ENCODE data around the gene PPP1R16B.

The PPP1R16B gene

DNA sequence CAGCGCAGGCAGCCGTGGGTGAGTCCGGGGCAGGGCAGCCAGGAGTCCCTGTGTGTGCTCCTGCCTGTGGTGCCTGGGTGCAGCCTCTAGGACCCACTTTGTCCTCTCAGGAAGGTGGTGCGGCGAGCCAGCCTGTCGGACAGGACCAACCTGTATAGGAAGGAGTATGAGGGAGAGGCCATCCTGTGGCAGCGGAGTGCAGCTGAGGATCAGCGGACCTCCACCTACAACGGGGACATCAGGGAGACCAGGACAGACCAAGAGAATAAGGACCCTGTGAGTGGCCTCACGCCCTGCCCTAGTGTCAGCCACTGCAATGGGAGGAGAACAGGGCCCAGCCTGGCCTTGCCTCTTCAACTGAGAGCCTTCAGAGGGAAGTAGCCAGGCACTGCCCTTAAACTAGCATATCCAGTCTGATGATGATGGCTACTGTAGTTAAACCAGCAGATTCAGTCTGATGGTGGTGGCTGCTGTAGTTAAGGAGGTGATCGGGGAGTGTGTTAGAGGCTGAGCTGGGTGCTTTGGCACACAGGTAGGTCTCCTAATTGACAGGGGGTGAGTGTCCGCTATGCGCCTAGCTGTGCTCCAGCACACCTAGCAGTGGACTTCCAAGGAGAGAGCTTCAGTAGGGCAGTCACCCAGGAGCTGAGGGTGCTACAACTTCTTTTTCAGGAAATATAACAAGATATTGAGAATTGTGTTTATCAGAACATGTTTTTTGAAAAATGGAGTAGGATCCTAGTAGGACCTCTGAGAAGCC is 102.6 kb downstream of the PPP1R16B start:
- Mint-ChIP-seq H3K4me3 (no peak overlapping the region), H3K27ac (no peak overlapping the region), H3K27me3 (ENCODE audit: low read depth) (no peaks in the 10 kb centered on the region), H3K36me3 (ENCODE audit: low read depth) (peaks cover 57% of the 10 kb centered on the region), H3K9me3 (peaks cover 5% of the 10 kb centered on the region), H3K4me1 (ENCODE audit: low read depth) (peaks cover 2% of the 10 kb centered on the region)
- DNase-seq (ENCODE audit: low spot score) = no peak

GRCh38 chr20:38915355-38915754 is 109.9 kb downstream of the PPP1R16B start:
- H3K9me3 Mint-ChIP-seq = no peaks in the 10 kb centered on the region
- H3K4me3 Mint-ChIP-seq = no peak overlapping the region
- no peak for DNase-seq (ENCODE audit: low spot score)
- no peaks in the 10 kb centered on the region for H3K27me3 Mint-ChIP-seq (ENCODE audit: low read depth)
- H3K27ac Mint-ChIP-seq = no peak overlapping the region
- no peaks in the 10 kb centered on the region for H3K4me1 Mint-ChIP-seq (ENCODE audit: low read depth)
- peaks cover 28% of the 10 kb centered on the region for H3K36me3 Mint-ChIP-seq (ENCODE audit: low read depth)

DNA sequence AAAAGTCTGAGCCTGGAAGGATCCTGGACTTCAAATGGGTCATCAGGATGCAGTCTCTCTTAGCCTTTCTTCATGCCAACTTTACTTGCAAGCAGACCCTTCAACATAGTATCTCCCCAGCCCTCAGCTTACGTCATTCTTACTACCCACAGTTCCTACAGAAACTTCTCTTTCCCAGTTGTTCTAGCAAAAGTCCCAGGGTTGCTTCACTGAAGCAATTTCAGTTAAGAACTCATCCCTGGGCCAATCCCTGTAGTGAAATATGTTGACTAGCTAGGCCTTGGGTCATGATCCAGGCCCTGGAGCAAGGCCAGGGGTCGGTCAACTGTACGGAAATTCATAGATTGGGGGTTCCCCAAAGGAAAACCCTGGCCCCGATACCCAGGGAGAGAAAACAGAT is 112.2 kb downstream of the PPP1R16B start:
- no peaks in the 10 kb centered on the region for H3K4me1 Mint-ChIP-seq (ENCODE audit: low read depth)
- no peak overlapping the region for H3K27ac Mint-ChIP-seq
- DNase-seq (ENCODE audit: low spot score) = no peak
- H3K9me3 Mint-ChIP-seq = no peaks in the 10 kb centered on the region
- H3K36me3 Mint-ChIP-seq (ENCODE audit: low read depth) = peaks cover 26% of the 10 kb centered on the region
- H3K27me3 Mint-ChIP-seq (ENCODE audit: low read depth) = no peaks in the 10 kb centered on the region
- H3K4me3 Mint-ChIP-seq = no peak overlapping the region

DNA sequence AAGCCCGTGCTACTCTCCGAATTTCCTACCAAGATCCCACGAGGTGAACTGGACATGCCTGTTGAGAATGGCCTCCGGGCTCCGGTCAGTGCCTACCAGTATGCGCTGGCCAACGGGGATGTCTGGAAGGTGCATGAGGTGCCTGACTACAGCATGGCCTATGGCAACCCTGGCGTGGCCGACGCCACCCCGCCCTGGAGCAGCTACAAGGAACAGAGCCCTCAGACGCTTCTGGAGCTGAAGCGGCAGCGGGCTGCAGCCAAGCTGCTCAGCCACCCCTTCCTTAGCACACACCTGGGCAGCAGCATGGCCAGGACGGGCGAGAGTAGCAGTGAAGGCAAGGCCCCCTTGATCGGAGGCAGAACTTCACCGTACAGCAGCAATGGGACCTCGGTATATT is 112.7 kb downstream of the PPP1R16B start:
- Mint-ChIP-seq H3K9me3 (no peaks in the 10 kb centered on the region), H3K27ac (no peak overlapping the region), H3K27me3 (ENCODE audit: low read depth) (no peaks in the 10 kb centered on the region), H3K4me1 (ENCODE audit: low read depth) (no peaks in the 10 kb centered on the region), H3K36me3 (ENCODE audit: low read depth) (peaks cover 23% of the 10 kb centered on the region), H3K4me3 (no peak overlapping the region)
- no peak for DNase-seq (ENCODE audit: low spot score)

DNA sequence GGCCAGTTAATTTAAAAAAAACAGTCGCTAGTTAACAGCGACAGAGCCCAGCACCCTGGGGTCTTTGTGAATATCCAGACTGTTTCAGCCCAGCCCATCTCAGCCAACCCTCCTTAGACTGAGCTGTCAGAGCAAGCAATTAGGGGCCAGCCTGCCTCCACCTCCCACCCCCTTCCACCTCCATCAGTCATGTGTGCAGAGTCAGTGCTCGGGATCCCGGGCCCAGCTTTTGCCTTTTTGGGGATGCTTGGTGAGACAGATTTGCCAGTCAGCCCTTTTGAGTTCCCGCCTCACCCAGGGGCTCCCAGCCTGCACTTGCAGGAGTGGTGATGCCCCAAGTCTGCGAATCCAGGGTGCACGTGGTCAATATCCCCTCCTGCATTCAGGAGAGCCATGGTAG is 114.2 kb downstream of the PPP1R16B start:
- no peaks in the 10 kb centered on the region for H3K9me3 Mint-ChIP-seq
- peaks cover 16% of the 10 kb centered on the region for H3K36me3 Mint-ChIP-seq (ENCODE audit: low read depth)
- no peak overlapping the region for H3K27ac Mint-ChIP-seq

GRCh38 chr20:38920411-38920810 is 114.9 kb downstream of the PPP1R16B start:
- Mint-ChIP-seq H3K4me1 (ENCODE audit: low read depth) (peaks cover 3% of the 10 kb centered on the region), H3K4me3 (no peak overlapping the region), H3K27ac (no peak overlapping the region), H3K27me3 (ENCODE audit: low read depth) (no peaks in the 10 kb centered on the region), H3K36me3 (ENCODE audit: low read depth) (peaks cover 16% of the 10 kb centered on the region), H3K9me3 (no peaks in the 10 kb centered on the region)
- DNase-seq (ENCODE audit: low spot score) = no peak

More for the DNA sequence above, 114.2 kb downstream of the PPP1R16B start:
- no peaks in the 10 kb centered on the region for H3K27me3 Mint-ChIP-seq (ENCODE audit: low read depth)
- H3K4me3 Mint-ChIP-seq = no peak overlapping the region
- no peaks in the 10 kb centered on the region for H3K4me1 Mint-ChIP-seq (ENCODE audit: low read depth)
- DNase-seq (ENCODE audit: low spot score) = no peak

- H3K36me3 Mint-ChIP-seq (ENCODE audit: low read depth) = peaks cover 18% of the 10 kb centered on the region
These were observed 115.4 kb downstream of the PPP1R16B start for GRCh38 chr20:38920851-38921250.

DNA sequence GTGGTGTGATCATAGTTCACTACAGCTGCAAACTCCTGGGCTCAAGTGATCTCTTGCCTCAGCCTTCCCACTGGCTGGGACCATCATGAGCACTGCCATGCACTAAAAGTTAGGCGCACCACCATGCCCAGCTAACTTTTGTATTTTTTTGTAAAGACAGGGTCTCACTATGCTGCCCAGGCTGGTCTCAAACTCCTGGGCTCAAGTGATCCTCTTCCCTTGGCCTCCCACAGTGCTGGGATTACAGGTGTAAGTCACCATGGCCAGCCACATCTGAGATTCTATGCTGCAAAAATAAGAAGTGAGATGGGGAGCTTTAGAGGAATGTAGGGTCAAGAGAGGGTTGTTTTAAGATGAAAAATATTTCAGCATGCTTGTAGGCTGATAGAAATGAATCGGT is 119.2 kb downstream of the PPP1R16B start:
- Mint-ChIP-seq H3K36me3 (ENCODE audit: low read depth) (peaks cover 20% of the 10 kb centered on the region), H3K27ac (peak overlapping the region; percentile 56), H3K27me3 (ENCODE audit: low read depth) (no peaks in the 10 kb centered on the region), H3K4me1 (ENCODE audit: low read depth) (peaks cover 20% of the 10 kb centered on the region), H3K9me3 (no peaks in the 10 kb centered on the region), H3K4me3 (no peak overlapping the region)
- DNase-seq (ENCODE audit: low spot score) = no peak

More at GRCh38 chr20:38920851-38921250, 115.4 kb downstream of the PPP1R16B start:
- H3K27ac Mint-ChIP-seq = no peak overlapping the region
- no peak for DNase-seq (ENCODE audit: low spot score)
- no peaks in the 10 kb centered on the region for H3K9me3 Mint-ChIP-seq
- no peaks in the 10 kb centered on the region for H3K27me3 Mint-ChIP-seq (ENCODE audit: low read depth)
- no peak overlapping the region for H3K4me3 Mint-ChIP-seq
- H3K4me1 Mint-ChIP-seq (ENCODE audit: low read depth) = peaks cover 5% of the 10 kb centered on the region

- peak; percentile 99 for DNase-seq (ENCODE audit: low spot score)
- peak within 1 kb of the TSS; percentile 88 for H3K4me3 Mint-ChIP-seq
- no peaks in the 10 kb centered on the region for H3K9me3 Mint-ChIP-seq
- peaks cover 31% of the 10 kb centered on the region for H3K4me1 Mint-ChIP-seq (ENCODE audit: low read depth)
- peak within 1 kb of the TSS; percentile 76 for H3K27ac Mint-ChIP-seq
- no peaks in the 10 kb centered on the region for H3K27me3 Mint-ChIP-seq (ENCODE audit: low read depth)
- H3K36me3 Mint-ChIP-seq (ENCODE audit: low read depth) = peaks cover 24% of the 10 kb centered on the region
These were observed 120.8 kb downstream of the PPP1R16B start, which contains the start of gene FAM83D for GRCh38 chr20:38926142-38926933. Gene FAM83D, plus strand, starts transcription at chr20:38926417. Its CDS starts 26 bp downstream, at chr20:38926443.

DNA sequence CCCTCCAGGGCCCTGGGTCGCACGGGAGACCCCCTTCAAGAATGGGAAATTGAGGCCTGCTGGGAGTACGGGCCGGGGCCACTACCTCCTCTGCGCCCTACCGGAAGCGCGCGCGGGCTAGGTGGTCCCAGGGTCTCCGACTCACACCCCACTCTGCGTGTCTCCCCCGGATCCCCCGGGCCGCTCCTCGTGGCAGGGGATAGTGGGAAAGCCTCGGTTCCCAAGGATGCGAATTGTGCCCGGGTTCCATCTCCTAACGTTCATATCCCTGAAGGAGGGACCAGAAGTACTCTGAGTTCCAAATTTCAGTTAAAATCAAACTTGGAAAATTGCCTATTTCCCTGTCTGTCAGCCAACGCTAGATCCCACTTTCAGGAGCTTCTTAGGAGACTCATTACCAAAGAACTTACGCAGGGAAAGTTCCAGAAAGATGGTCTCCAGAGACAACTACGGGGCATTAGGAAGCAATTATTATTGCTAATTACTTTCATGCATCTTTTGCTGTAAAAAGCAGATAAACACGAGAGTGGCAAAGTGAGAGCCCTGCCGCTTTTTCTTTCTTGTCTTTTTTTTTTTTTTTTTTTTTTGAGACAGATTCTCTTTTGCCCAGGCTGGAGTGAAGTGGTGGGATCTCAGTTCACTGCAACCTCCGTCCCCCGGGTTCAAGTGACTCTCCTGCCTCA is 121.6 kb downstream of the PPP1R16B start:
- H3K4me3 Mint-ChIP-seq = peak overlapping the region; percentile 88
- no peaks in the 10 kb centered on the region for H3K27me3 Mint-ChIP-seq (ENCODE audit: low read depth)
- DNase-seq (ENCODE audit: low spot score) = no peak
- H3K9me3 Mint-ChIP-seq = no peaks in the 10 kb centered on the region
- H3K27ac Mint-ChIP-seq = peak overlapping the region; percentile 76
- H3K4me1 Mint-ChIP-seq (ENCODE audit: low read depth) = peaks cover 31% of the 10 kb centered on the region
- H3K36me3 Mint-ChIP-seq (ENCODE audit: low read depth) = peaks cover 24% of the 10 kb centered on the region

- H3K9me3 Mint-ChIP-seq = no peaks in the 10 kb centered on the region
- H3K27me3 Mint-ChIP-seq (ENCODE audit: low read depth) = no peaks in the 10 kb centered on the region
- H3K27ac Mint-ChIP-seq = peak overlapping the region; percentile 79
- H3K4me3 Mint-ChIP-seq = peak overlapping the region; percentile 88
- H3K36me3 Mint-ChIP-seq (ENCODE audit: low read depth) = peaks cover 26% of the 10 kb centered on the region
- peaks cover 34% of the 10 kb centered on the region for H3K4me1 Mint-ChIP-seq (ENCODE audit: low read depth)
- DNase-seq (ENCODE audit: low spot score) = no peak
These were observed 122.5 kb downstream of the PPP1R16B start for GRCh38 chr20:38927902-38928578.

GRCh38 chr20:38930242-38930569 is 124.7 kb downstream of the PPP1R16B start:
- H3K27ac Mint-ChIP-seq = no peak overlapping the region
- H3K4me1 Mint-ChIP-seq (ENCODE audit: low read depth) = peaks cover 32% of the 10 kb centered on the region

DNA sequence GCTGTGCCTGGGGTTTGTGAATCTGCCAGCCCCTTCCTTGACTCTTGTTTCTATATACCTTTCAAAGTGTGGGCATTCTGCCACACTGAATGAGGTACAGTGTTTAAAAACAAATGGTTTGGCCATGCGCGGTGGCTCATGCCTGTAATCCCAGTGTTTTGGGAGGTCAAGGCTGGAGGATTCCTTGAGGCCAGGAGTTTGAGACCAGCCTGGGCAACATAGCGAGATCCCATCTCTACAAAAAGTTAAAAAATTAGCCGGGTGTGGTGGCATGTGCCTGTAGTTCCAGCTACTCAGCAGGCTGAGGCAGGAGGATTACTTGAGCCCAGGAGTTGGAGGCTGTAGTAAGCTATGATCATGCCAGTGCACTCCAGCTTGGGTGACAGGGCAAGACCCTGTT is 126.5 kb downstream of the PPP1R16B start:
- peaks cover 26% of the 10 kb centered on the region for H3K36me3 Mint-ChIP-seq (ENCODE audit: low read depth)
- DNase-seq (ENCODE audit: low spot score) = no peak
- no peaks in the 10 kb centered on the region for H3K9me3 Mint-ChIP-seq
- H3K4me1 Mint-ChIP-seq (ENCODE audit: low read depth) = peaks cover 38% of the 10 kb centered on the region
- no peak overlapping the region for H3K4me3 Mint-ChIP-seq
- no peaks in the 10 kb centered on the region for H3K27me3 Mint-ChIP-seq (ENCODE audit: low read depth)
- H3K27ac Mint-ChIP-seq = no peak overlapping the region

More at GRCh38 chr20:38930242-38930569, 124.7 kb downstream of the PPP1R16B start:
- no peaks in the 10 kb centered on the region for H3K27me3 Mint-ChIP-seq (ENCODE audit: low read depth)
- H3K9me3 Mint-ChIP-seq = no peaks in the 10 kb centered on the region
- no peak for DNase-seq (ENCODE audit: low spot score)
- H3K36me3 Mint-ChIP-seq (ENCODE audit: low read depth) = peaks cover 26% of the 10 kb centered on the region
- peak overlapping the region; percentile 49 for H3K4me3 Mint-ChIP-seq

Measured in T-helper 2 cell treated with Interferon-gamma antibody and Interleukin-4, amounts not matched to agents 5 μg/mL and 100 μg/mL, for 36 hours (primary cell).